PC-3 (cell line): Measurements from ENCODE around the gene TMEM54. TPM values are rescaled to one million over a fixed set of nuclear protein-coding genes. Genes with fewer than 3 reads are reported as not detected.

ENCODE experiments used
- ATAC-seq: fragments of 200-7000 bp; cut with Tn5 transposase; 2 replicates; pipeline ENCODE4 v1.9.1; 2020; ENCODE audit warnings: mild to moderate bottlenecking, moderate library complexity
- BruUV-seq: library from RNA; stranded (reverse); fragments of 400-500 nt; replicated peaks from 2 replicates; lab custom pipeline; 2021; lab: Mats Ljungman, UMichigan
- CTCF ChIA-PET: fragments of 300-600 bp; sonication (Branson Sonifier 250); formaldehyde crosslinking; loops from one replicate; lab custom pipeline; 2022; ENCODE audit warnings: antibody characterized with exemption; lab: Charles Lee
- POLR2A ChIA-PET: fragments of 300-600 bp; sonication (Branson Sonifier 250); formaldehyde crosslinking; loops from one replicate; lab custom pipeline; 2022; ENCODE audit warnings: antibody characterized with exemption; ENCODE audit not compliant: unreplicated experiment; lab: Charles Lee
- DNase-seq: peaks from one replicate; pipeline ENCODE4 v3.0.0-alpha.2; 2015
- H2AFZ ChIP-seq: fragments of 300-600 bp; sonication (generic); 2 replicates; pipeline ENCODE4 v1.6.0; 2016; ENCODE audit warnings: antibody characterized with exemption, low read length
- H3F3A ChIP-seq: fragments of 300-600 bp; sonication (generic); one replicate; pipeline ENCODE4 v1.6.0; 2017; ENCODE audit warnings: antibody characterized with exemption, low read length, control low read depth, mild to moderate bottlenecking; ENCODE audit not compliant: unreplicated experiment
- H3K27ac ChIP-seq: fragments of 300-600 bp; sonication (generic); 2 replicates; pipeline ENCODE4 v1.5.1; 2016; ENCODE audit warnings: mild to moderate bottlenecking, low read length
- H3K27me3 ChIP-seq: fragments of 300-600 bp; sonication (generic); 2 replicates; pipeline ENCODE4 v1.6.1; 2016; ENCODE audit warnings: low read length, mixed read lengths
- H3K36me3 ChIP-seq: fragments of 300-600 bp; sonication (generic); 2 replicates; pipeline ENCODE4 v1.6.1; 2016; ENCODE audit warnings: low read depth, mixed run types, low read length, mixed read lengths
- H3K4me1 ChIP-seq: fragments of 300-600 bp; sonication (generic); 2 replicates; pipeline ENCODE4 v1.5.1; 2016; ENCODE audit warnings: low read length; ENCODE audit not compliant: insufficient read depth
- H3K4me2 ChIP-seq: fragments of 300-600 bp; sonication (generic); 2 replicates; pipeline ENCODE4 v1.6.0; 2016; ENCODE audit warnings: low read length
- H3K4me3 ChIP-seq: fragments of 300-600 bp; sonication (generic); 2 replicates; pipeline ENCODE4 v1.5.1; 2016; ENCODE audit warnings: mild to moderate bottlenecking, low read length, mixed read lengths
- H3K79me2 ChIP-seq: fragments of 300-600 bp; sonication (generic); 2 replicates; pipeline ENCODE4 v1.6.1; 2017; ENCODE audit warnings: low read length, mixed read lengths
- H3K9ac ChIP-seq: fragments of 300-600 bp; sonication (generic); 2 replicates; pipeline ENCODE4 v1.6.0; 2016; ENCODE audit warnings: mild to moderate bottlenecking, low read length
- H3K9me2 ChIP-seq: fragments of 300-600 bp; sonication (generic); replicated peaks from 2 replicates; pipeline ENCODE4 v1.6.1; 2016; ENCODE audit warnings: mixed run types, low read length, mixed read lengths
- H3K9me3 ChIP-seq: fragments of 300-600 bp; sonication (generic); 2 replicates; pipeline ENCODE4 v1.6.1; 2016; ENCODE audit warnings: low read length, mixed read lengths
- H4K20me1 ChIP-seq: fragments of 300-600 bp; sonication (generic); 2 replicates; pipeline ENCODE4 v1.6.1; 2016; ENCODE audit warnings: low read length, mixed read lengths
- EZH2 ChIP-seq: fragments of 300-600 bp; sonication (generic); IDR thresholded peaks from one replicate; pipeline ENCODE4 v1.6.1; 2017; ENCODE audit warnings: antibody characterized with exemption, mild to moderate bottlenecking, low read length; ENCODE audit not compliant: unreplicated experiment
- EZH2phosphoT487 ChIP-seq: fragments of 300-600 bp; sonication (generic); IDR thresholded peaks from 2 replicates; pipeline ENCODE4 v1.6.1; 2018; ENCODE audit warnings: mild to moderate bottlenecking, antibody characterized with exemption, low read length, borderline replicate concordance
- intact Hi-C: fragments of 100-400 bp; cut with micrococcal nuclease; formaldehyde crosslinking; loops from 2 replicates; pipeline ENCODE4 v1.9.0; 2023
- total RNA-seq: library from RNA; depleted of rRNA; stranded (reverse); fragments of >200 nt; gene quantifications from 2 replicates; pipeline ENCODE4 v1.2.3, GENCODE V29; 2014
- TF ChIP-seq, protein P1 (sequence below): fragments of 300-600 bp; sonication (generic); conservative IDR thresholded peaks from 2 replicates; pipeline ENCODE4 v1.5.1; 2017; ENCODE audit warnings: antibody characterized with exemption, low read depth, mild to moderate bottlenecking, low read length

TMEM54 gene
- total RNA-seq, 1 experiment from 2014 or later: 175 TPM

GRCh38 chr1:32867671-32868070, 33.5 kb downstream of the TMEM54 start:
- intact Hi-C loops: no loop called here
- ChIA-PET CTCF (no interaction called here), POLR2A (no interaction called here)
- no TSS peak for BruUV-seq
- Histone ChIP-seq H4K20me1 (no peaks in the 10 kb centered on the region), H3K27ac (no peak overlapping the region), H3K4me2 (no peak overlapping the region), H3K79me2 (no peaks in the 10 kb centered on the region), H2AFZ (no peak overlapping the region), H3K4me1 (0 out of 2 replicates have a peak, but pooled peaks cover 4% of the 10 kb centered on the region), H3K4me3 (no peak overlapping the region), H3K9me2 (no peaks in the 10 kb centered on the region), H3K27me3 (peaks cover 10% of the 10 kb centered on the region; the same call in 1 of the 2 replicates), H3K9me3 (no peaks in the 10 kb centered on the region), H3F3A (no peaks in the 10 kb centered on the region), H3K9ac (no peak overlapping the region), H3K36me3 (no peaks in the 10 kb centered on the region)
- TF ChIP-seq EZH2phosphoT487 (no peak), EZH2 (no peak)
- TF ChIP-seq, protein P1, sequence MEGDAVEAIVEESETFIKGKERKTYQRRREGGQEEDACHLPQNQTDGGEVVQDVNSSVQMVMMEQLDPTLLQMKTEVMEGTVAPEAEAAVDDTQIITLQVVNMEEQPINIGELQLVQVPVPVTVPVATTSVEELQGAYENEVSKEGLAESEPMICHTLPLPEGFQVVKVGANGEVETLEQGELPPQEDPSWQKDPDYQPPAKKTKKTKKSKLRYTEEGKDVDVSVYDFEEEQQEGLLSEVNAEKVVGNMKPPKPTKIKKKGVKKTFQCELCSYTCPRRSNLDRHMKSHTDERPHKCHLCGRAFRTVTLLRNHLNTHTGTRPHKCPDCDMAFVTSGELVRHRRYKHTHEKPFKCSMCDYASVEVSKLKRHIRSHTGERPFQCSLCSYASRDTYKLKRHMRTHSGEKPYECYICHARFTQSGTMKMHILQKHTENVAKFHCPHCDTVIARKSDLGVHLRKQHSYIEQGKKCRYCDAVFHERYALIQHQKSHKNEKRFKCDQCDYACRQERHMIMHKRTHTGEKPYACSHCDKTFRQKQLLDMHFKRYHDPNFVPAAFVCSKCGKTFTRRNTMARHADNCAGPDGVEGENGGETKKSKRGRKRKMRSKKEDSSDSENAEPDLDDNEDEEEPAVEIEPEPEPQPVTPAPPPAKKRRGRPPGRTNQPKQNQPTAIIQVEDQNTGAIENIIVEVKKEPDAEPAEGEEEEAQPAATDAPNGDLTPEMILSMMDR: no peak
- no peak for ATAC-seq
- DNase-seq: no peak

- no peaks in the 10 kb centered on the region for H3K9me2 ChIP-seq
- H3K27ac ChIP-seq: no peak overlapping the region
- no peak overlapping the region for H2AFZ ChIP-seq
- DNase-seq (no peak), ATAC-seq (no peak)
- no peak overlapping the region for H3K4me3 ChIP-seq
- no peak for TF ChIP-seq EZH2phosphoT487
- TF ChIP-seq, protein P1: no peak
- TF ChIP-seq EZH2: no peak
- no TSS peak for BruUV-seq
- H3K4me1 ChIP-seq: 0 out of 2 replicates have a peak, but pooled peaks cover 4% of the 10 kb centered on the region
- ChIA-PET CTCF (no interaction called here), POLR2A (no interaction called here)
- no peak overlapping the region for H3K9ac ChIP-seq
- H3K9me3 ChIP-seq: no peaks in the 10 kb centered on the region
- H3K4me2 ChIP-seq: no peak overlapping the region
- H3F3A ChIP-seq: no peaks in the 10 kb centered on the region
- H4K20me1 ChIP-seq: no peaks in the 10 kb centered on the region
- H3K36me3 ChIP-seq: no peaks in the 10 kb centered on the region
- intact Hi-C loops: no loop called here
- peaks cover 10% of the 10 kb centered on the region; the same call in 1 of the 2 replicates for H3K27me3 ChIP-seq
- no peaks in the 10 kb centered on the region for H3K79me2 ChIP-seq
Measured at GRCh38 chr1:32867151-32867550, 34.0 kb downstream of the TMEM54 start.

DNA sequence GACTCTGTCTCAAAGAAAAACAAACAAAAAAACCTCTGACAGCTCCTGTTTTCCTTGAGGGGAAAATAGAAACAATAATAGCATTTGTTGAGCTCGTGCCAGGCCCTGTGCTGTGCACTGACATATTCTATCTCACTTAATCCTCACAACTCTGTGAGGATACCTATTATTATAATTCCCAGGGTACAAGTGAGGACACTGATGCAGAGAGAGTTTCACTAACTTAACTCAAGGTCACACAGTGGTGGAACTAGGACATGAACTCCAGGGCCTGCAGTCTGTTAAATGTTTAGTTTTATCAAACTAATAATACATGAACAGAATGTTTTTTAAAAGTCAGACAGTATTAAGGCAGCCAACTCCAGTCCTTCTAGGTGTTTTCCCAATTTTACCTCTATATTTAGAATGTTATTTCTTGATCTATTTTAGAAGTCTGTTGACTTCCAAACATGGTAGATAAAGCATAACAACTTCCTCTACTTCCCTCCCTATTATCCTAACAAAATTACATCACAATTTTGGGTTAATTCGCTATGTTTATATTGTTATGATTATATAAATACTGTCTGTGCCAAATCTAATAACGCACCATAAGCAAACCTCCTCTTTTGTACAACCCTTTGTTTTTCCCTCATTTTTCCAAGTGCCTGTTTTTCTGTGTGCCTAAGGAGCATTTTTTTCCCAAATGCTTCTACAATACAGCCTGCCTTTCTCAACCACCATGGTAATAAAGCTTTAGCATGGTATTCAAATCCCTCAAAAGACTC, 35.4 kb downstream of the TMEM54 start:
- H3K4me2 ChIP-seq: no peak overlapping the region
- no peak for DNase-seq
- no peak overlapping the region for H2AFZ ChIP-seq
- H3K79me2 ChIP-seq: no peaks in the 10 kb centered on the region
- ChIA-PET CTCF (no interaction called here), POLR2A (no interaction called here)
- no peak for ATAC-seq
- H3K4me1 ChIP-seq: no peaks in the 10 kb centered on the region
- no peaks in the 10 kb centered on the region for H3K9me2 ChIP-seq
- H3K9ac ChIP-seq: no peak overlapping the region
- no peak overlapping the region for H3K27ac ChIP-seq
- TF ChIP-seq, protein P1: no peak
- no peak for TF ChIP-seq EZH2phosphoT487
- TF ChIP-seq EZH2: no peak
- no peaks in the 10 kb centered on the region for H3F3A ChIP-seq
- intact Hi-C loops: no loop called here
- H3K36me3 ChIP-seq: no peaks in the 10 kb centered on the region
- H3K27me3 ChIP-seq: peaks cover 5% of the 10 kb centered on the region; the same call in 1 of the 2 replicates
- no peak overlapping the region for H3K4me3 ChIP-seq
- no peaks in the 10 kb centered on the region for H4K20me1 ChIP-seq
- no TSS peak for BruUV-seq
- no peaks in the 10 kb centered on the region for H3K9me3 ChIP-seq
